Raji (cell line): ENCODE measurements around the gene TTPAL.
A peak's percentile ranks its signal among the peaks of the same experiment; 100 is the strongest.

ENCODE experiments used
- POLR2A ChIP-seq: IDR thresholded peaks from 2 replicates; pipeline ENCODE4 v1.6.1; 2011; ENCODE audit warnings: low read depth, low read length, control low read depth; ENCODE audit not compliant: insufficient read depth

The TTPAL gene, protein sequence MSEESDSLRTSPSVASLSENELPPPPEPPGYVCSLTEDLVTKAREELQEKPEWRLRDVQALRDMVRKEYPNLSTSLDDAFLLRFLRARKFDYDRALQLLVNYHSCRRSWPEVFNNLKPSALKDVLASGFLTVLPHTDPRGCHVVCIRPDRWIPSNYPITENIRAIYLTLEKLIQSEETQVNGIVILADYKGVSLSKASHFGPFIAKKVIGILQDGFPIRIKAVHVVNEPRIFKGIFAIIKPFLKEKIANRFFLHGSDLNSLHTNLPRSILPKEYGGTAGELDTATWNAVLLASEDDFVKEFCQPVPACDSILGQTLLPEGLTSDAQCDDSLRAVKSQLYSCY

DNA sequence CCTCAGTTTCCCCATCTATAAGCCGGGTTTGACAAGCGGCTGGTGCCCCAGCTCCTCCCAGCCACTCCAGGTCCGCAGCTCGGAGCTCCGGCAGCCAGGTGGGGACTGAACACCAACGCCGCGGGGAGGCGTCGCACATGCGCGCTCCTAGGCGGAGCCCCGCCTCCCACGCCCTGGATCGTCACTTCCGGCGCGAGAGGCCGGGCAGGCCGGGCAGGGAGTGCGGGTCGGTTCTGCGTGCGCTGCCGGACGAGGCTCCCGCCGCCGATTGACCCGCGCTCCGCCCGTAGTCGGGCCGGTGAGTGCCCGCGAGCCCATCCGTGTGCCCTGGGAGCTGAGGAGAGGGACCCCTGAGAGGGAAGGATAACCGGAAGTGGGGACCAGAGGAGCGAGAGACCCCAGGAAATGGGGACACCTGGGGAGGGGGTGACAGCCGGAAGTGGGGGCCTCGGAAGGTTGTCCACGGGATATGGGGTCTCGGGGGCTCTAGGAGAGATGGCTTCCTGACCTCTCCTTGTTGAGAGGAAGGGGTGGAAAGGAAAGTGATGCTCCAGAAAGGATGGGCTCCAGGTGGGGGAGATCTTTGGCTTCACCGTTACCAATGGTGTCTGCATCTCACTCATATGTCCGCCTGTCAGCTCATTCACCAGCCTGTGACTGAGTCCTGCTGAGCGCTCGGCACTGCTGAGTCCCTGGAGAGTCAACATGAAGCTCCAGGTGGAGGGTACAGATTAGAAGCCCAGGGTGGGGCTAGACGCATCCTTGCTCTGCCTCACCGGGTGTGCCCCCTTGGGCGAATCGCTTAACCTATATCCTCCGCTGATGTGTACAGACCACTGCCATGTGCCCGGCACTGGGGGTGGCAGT is at the start of gene TTPAL:
Gene TTPAL (plus strand): TSS at position 181 of the 867 bp plus-strand sequence. CDS start 4,126 bp downstream, outside the sequence.
- peak; percentile 99 for TF ChIP-seq POLR2A

DNA sequence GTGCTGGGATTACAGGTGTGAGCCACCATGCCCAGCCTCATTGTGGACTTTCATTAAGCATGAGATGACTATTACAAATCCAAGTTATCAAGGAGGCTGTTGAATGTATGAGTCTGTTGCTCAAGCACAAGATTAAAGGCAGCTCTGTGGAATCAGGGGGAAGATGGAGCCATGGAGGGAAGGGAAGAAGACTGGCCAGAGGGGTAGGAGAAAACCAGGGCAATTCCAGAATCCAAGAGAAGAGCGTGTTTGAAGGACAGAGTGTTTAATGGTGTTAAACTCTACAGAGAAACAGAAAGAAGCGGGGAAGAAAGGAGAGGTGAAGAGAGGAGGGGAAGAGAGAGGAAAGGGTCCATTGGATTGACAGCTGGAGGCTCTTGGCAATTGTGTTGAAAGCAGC is 49.8 kb upstream of the TTPAL start:
- TF ChIP-seq POLR2A = no peak

DNA sequence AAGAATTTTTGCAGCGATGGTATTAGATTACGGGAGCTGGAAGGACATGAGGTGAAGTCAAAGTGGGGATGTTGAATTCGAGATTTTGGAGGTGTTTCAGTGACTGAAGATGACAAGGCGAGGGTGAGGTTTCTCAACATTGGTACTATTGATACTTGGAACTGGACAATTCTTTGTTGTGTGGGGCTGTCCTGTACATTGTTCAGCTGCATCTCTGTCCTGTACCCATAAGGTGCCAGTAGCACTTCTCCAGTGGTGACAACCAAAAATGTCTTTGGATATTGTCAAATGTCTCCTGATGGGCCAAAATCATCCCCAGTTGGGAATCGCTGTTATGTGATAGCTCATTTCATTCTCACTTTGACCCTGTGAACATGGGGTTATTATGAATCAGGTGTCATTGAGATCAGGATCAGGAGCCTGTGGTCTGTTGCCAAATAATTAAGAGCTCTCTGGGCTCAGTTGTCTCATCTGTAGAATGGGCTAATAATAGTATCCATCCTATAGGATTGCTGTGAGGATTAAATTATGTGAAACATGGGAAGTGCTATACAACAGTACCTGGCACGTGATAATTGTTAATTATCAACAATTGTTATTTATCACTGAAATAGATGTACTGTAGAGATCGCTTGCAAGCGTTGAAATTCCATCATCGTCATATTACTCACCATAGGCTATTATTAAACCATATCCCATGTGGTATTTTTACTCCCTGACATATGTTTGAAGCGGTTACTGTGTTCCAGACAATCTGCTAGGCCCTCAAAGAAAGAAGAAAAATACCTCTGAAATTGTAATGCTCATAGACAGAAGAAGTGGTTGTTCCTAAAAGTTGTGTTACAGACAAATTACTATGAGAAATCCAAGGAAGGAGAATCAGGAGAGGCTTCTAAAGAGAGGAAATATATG is 48.5 kb upstream of the TTPAL start:
- no peak for TF ChIP-seq POLR2A

DNA sequence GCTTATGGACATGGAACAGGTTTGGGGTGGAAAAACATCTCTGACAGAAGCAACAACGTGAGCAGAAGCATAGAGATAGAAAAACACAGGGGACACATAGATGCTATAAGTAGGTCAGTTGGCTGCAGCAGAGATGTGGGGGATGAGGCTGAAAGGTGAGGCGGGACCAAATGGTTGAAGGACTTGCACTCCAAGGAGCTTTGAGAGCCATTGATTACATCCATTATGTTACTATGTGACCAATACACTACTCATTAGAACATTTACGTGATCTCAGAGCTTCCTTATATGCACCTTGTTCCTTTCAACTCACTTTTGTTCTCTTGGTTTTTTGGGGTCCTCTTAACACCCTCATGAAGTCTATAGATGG is 47.9 kb upstream of the TTPAL start:
- TF ChIP-seq POLR2A = no peak

DNA sequence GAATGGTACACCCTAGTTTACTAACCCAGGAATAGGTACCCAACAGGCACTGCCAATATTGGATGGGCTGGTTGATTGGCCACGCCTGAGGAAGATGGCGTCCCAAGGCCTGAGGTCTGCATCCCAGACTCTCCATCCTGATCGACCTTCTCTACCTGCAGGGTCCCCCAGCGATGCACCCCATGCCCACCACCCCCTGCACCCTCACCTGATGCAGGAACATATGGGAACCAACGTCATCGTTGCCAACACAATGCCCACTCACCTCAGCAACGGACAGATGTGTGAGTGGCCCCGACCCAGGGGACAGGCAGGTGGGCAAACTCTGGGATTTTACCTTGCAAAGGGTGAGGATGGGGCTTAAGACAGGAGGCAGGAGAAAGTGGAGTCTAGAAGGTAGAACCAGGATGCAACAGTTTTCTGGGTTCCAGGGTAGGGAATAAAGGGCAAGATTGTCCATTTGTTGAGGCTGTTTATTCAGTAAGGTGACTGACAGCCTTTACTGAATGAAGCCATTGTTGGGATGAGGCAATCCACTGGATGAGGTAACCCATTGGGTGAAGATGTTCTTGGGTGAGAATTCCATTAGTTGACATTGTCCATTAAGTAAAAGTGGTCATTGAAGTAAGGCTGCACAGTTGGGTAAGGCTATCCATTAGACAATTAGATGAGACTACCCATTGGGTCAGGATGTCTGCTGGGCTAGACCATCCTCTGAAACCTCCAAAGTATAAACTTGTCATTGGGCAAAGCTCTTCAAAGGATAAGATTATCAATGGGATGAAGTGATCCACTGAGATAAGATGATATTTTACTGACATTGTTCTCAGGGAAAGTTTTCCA is 47.3 kb upstream of the TTPAL start:
- TF ChIP-seq POLR2A = no peak

DNA sequence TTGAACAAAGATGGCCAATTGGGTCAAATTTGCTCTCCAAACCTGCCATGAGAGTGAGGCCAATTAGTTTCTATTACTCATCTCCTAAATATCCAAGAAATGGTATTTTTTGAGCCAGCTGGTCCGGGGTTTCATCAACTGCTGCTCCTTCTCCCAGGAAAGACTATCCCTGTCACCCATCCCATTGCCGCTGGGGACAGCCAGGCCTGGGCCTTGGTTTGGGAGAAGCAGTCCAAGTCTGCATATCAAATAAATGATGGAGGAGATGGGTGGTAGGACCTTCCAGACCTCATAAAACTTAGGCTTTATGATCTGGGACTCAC is 46.7 kb upstream of the TTPAL start:
- TF ChIP-seq POLR2A = no peak

DNA sequence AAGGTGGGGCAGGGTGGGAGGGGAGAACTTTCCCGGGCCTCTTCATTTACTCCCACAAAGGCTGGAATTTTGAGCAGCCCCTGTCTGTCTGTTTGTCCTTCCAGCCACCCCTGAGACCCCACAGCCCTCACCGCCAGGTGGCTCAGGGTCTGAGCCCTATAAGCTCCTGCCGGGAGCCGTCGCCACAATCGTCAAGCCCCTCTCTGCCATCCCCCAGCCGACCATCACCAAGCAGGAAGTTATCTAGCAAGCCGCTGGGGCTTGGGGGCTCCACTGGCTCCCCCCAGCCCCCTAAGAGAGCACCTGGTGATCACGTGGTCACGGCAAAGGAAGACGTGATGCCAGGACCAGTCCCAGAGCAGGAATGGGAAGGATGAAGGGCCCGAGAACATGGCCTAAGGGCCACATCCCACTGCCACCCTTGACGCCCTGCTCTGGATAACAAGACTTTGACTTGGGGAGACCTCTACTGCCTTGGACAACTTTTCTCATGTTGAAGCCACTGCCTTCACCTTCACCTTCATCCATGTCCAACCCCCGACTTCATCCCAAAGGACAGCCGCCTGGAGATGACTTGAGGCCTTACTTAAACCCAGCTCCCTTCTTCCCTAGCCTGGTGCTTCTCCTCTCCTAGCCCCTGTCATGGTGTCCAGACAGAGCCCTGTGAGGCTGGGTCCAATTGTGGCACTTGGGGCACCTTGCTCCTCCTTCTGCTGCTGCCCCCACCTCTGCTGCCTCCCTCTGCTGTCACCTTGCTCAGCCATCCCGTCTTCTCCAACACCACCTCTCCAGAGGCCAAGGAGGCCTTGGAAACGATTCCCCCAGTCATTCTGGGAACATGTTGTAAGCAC is 46.0 kb upstream of the TTPAL start:
- no peak for TF ChIP-seq POLR2A

DNA sequence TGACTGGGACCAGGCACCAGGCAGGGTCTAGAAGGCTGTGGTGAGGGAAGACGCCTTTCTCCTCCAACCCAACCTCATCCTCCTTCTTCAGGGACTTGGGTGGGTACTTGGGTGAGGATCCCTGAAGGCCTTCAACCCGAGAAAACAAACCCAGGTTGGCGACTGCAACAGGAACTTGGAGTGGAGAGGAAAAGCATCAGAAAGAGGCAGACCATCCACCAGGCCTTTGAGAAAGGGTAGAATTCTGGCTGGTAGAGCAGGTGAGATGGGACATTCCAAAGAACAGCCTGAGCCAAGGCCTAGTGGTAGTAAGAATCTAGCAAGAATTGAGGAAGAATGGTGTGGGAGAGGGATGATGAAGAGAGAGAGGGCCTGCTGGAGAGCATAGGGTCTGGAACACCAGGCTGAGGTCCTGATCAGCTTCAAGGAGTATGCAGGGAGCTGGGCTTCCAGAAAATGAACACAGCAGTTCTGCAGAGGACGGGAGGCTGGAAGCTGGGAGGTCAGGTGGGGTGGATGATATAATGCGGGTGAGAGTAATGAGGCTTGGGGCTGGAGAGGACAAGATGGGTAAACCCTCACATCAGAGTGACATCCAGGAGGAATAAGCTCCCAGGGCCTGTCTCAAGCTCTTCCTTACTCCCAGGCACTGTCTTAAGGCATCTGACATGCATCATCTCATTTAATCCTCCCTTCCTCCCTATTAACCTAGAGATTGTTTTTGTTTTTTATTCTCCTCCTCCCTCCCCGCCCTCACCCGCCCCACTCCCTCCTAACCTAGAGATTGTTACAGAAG is 45.2 kb upstream of the TTPAL start:
- TF ChIP-seq POLR2A = no peak

DNA sequence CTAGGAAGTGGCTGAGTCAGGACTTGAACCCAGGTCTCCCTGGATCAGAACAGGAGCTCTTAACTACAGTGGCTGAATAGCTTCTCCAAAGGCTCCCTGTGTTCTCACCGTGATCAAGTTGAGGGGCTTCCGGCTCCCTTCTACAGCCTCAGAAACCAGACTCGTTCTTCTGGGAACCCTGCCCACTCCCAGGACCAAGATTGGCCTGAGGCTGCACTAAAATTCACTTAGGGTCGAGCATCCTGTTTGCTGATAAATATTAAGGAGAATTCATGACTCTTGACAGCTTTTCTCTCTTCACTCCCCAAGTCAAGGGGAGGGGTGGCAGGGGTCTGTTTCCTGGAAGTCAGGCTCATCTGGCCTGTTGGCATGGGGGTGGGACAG is 44.6 kb upstream of the TTPAL start:
- no peak for TF ChIP-seq POLR2A

DNA sequence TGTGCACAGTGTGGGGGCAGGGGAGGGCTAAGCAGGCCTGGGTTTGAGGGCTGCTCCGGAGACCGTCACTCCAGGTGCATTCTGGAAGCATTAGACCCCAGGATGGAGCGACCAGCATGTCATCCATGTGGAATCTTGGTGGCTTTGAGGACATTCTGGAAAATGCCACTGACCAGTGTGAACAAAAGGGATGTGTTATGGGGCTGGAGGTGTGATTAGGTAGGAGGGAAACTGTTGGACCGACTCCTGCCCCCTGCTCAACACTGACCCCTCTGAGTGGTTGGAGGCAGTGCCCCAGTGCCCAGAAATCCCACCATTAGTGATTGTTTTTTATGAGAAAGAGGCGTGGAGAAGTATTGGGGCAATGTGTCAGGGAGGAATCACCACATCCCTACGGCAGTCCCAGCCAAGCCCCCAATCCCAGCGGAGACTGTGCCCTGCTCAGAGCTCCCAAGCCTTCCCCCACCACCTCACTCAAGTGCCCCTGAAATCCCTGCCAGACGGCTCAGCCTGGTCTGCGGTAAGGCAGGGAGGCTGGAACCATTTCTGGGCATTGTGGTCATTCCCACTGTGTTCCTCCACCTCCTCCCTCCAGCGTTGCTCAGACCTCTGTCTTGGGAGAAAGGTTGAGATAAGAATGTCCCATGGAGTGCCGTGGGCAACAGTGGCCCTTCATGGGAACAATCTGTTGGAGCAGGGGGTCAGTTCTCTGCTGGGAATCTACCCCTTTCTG is 44.0 kb upstream of the TTPAL start:
- no peak for TF ChIP-seq POLR2A

DNA sequence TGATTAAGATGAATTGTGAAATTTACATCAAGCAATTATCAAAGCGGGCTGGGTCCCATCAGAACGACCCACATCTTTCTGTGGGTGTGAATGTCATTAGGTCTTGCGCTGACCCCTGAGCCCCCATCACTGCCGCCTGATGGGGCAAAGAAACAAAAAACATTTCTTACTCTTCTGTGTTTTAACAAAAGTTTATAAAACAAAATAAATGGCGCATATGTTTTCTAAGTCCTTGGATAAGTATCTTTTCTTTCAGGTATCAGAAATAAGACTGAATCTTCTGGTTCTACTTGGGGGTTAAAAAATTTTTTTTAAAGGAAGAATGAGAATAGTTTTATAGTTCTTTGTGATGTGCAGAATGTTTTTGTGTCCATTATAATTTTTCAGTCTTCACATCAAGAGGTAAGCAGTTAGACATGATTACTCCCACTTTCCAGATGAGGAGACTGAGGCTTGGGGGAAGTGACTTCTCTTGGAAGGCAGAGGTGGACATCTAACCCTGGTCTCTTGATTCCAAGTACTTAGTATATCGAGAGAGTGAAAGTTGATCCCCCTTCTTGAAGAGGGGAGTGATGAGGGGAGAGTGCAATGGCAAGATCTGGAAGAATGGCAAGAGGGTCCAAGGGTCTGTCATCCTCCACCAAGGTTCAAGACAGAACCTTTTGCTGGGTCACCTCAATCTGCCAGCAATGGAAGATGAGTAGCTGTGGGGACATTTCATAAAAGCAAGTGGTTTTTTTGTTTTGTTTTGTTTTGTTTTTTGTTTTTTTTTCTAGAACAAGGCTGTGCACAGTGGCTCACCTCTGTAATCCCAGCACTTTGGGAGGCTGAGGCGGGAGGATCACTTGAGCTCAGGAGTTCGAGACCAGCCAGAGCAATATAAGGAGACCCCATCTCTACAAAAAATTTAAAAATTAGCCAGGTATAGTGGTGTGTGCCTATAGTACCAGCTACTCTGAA is 42.8 kb upstream of the TTPAL start:
- TF ChIP-seq POLR2A = no peak
